ENCODE data around the gene CKLF. TPM values are rescaled to one million over a fixed set of nuclear protein-coding genes. Genes with fewer than 3 reads are reported as not detected.

Gene CKLF
- polyA plus RNA-seq, 3 donors: 285 to 430 (median 374) TPM

DNA sequence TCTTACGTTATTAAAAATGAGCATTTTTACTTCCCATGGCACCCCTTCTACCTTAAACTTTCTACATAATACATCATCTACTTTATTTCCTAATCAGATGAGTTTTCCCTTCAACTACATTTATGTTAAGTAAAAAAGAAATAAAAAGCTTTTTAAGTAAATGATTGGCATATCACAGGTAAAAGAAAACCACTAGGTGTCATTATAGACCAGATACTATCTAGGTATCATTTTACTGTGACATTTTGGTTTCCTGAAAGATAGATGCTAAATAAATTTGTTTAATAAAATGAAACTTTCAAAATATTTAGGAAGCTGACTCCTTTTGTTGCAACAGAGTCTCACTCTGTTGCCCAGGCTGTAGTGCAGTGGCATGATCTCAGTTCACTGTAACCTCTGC is 10.0 kb downstream of the CKLF start:
- H3K9ac ChIP-seq (ENCODE audit: insufficient read depth, low read length, poor library complexity, severe bottlenecking): no peak overlapping the region
- H3K27ac ChIP-seq (ENCODE audit: low read depth in 1 of 2, low read length in 2 of 2): peak overlapping the region in 1 of 2 donors; percentile 46
- DNase-seq: no peak
- no peak overlapping the region for H3K4me3 ChIP-seq (replicated peaks in 1 of 3; ENCODE audit: low read depth in 2 of 3, low read length in 3 of 3)
- no peak overlapping the region for H3K4me3 Mint-ChIP-seq
- peaks cover 34% of the 10 kb centered on the region for H3K4me1 Mint-ChIP-seq
- peak overlapping the region in 4 of 7 donors; percentile 41 to 84 (median 63) for H3K27ac Mint-ChIP-seq
- H4K20me1 ChIP-seq (ENCODE audit: insufficient read depth, low read length): peaks cover 98% of the 10 kb centered on the region
- peaks cover 78 to 100% of the 10 kb centered on the region in 2 donors for H3K36me3 ChIP-seq (replicated peaks in 1 of 2; ENCODE audit: control insufficient read depth in 1 of 2, insufficient read depth in 2 of 2, low read length in 2 of 2)
- intact Hi-C loops (cut with micrococcal nuclease): no loop called here
- peaks cover 83 to 92% of the 10 kb centered on the region in 2 donors for H3K36me3 Mint-ChIP-seq
- peaks cover 0 to 4% (median 0%) of the 10 kb centered on the region in 7 donors for H3K9me3 Mint-ChIP-seq
- TF ChIP-seq, protein P1, sequence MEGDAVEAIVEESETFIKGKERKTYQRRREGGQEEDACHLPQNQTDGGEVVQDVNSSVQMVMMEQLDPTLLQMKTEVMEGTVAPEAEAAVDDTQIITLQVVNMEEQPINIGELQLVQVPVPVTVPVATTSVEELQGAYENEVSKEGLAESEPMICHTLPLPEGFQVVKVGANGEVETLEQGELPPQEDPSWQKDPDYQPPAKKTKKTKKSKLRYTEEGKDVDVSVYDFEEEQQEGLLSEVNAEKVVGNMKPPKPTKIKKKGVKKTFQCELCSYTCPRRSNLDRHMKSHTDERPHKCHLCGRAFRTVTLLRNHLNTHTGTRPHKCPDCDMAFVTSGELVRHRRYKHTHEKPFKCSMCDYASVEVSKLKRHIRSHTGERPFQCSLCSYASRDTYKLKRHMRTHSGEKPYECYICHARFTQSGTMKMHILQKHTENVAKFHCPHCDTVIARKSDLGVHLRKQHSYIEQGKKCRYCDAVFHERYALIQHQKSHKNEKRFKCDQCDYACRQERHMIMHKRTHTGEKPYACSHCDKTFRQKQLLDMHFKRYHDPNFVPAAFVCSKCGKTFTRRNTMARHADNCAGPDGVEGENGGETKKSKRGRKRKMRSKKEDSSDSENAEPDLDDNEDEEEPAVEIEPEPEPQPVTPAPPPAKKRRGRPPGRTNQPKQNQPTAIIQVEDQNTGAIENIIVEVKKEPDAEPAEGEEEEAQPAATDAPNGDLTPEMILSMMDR (IDR thresholded peaks at IDR 0.05): no peak
- H3K27me3 Mint-ChIP-seq (ENCODE audit: low read depth in 3 of 3): no peaks in the 10 kb centered on the region
- H3K9me3 ChIP-seq (replicated peaks in 1 of 2; ENCODE audit: control insufficient read depth in 1 of 2, insufficient read depth in 1 of 2, low read length in 2 of 2): no peaks in the 10 kb centered on the region
- peaks cover 88% of the 10 kb centered on the region for H3K79me2 ChIP-seq (ENCODE audit: insufficient read depth, low read length)
- no peak overlapping the region for H3K4me2 ChIP-seq (replicated peaks; ENCODE audit: extremely low read depth, low read length, poor library complexity, severe bottlenecking)
- peaks cover 0 to 23% of the 10 kb centered on the region in 2 donors for H3K4me1 ChIP-seq (ENCODE audit: control insufficient read depth in 1 of 2, insufficient read depth in 2 of 2, low read length in 2 of 2)
- WGBS (ENCODE audit: insufficient coverage): no CpG with 5 or more reads among the region's 1 CpG
- H3K27me3 ChIP-seq (ENCODE audit: control insufficient read depth in 2 of 2, insufficient read depth in 2 of 2, low read length in 2 of 2): no peaks in the 10 kb centered on the region
- H2AFZ ChIP-seq (ENCODE audit: insufficient read depth, low read depth, low read length, poor library complexity, severe bottlenecking): no peak overlapping the region

DNA sequence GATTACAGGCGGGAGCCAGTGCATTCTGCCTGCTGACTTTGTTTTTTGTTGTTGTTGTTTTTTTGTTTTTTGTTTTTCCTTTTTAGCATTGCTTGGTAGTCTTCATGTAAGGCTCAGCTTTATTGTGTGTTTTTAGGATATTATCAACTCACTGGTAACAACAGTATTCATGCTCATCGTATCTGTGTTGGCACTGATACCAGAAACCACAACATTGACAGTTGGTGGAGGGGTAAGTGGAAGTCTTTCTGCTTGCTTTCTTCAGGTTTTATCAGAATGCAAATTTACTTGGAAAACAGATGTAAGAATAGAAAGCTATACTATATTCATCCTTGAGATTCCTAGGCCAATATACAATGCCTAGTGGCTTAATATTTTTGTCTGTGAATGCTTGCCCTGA is 10.6 kb downstream of the CKLF start:
- Histone ChIP-seq H3K79me2 (ENCODE audit: insufficient read depth, low read length) (peaks cover 82% of the 10 kb centered on the region), H3K27ac (ENCODE audit: low read depth in 1 of 2, low read length in 2 of 2) (peak overlapping the region in 1 of 2 donors; percentile 46), H3K4me1 (ENCODE audit: control insufficient read depth in 1 of 2, insufficient read depth in 2 of 2, low read length in 2 of 2) (peaks cover 0 to 17% of the 10 kb centered on the region in 2 donors), H4K20me1 (ENCODE audit: insufficient read depth, low read length) (peaks cover 93% of the 10 kb centered on the region), H3K36me3 (replicated peaks in 1 of 2; ENCODE audit: control insufficient read depth in 1 of 2, insufficient read depth in 2 of 2, low read length in 2 of 2) (peaks cover 74 to 100% of the 10 kb centered on the region in 2 donors), H3K4me3 (replicated peaks in 1 of 3; ENCODE audit: low read depth in 2 of 3, low read length in 3 of 3) (no peak overlapping the region), H3K27me3 (ENCODE audit: control insufficient read depth in 2 of 2, insufficient read depth in 2 of 2, low read length in 2 of 2) (no peaks in the 10 kb centered on the region), H3K9ac (ENCODE audit: insufficient read depth, low read length, poor library complexity, severe bottlenecking) (no peak overlapping the region), H3K4me2 (replicated peaks; ENCODE audit: extremely low read depth, low read length, poor library complexity, severe bottlenecking) (no peak overlapping the region), H3K9me3 (replicated peaks in 1 of 2; ENCODE audit: control insufficient read depth in 1 of 2, insufficient read depth in 1 of 2, low read length in 2 of 2) (no peaks in the 10 kb centered on the region), H2AFZ (ENCODE audit: insufficient read depth, low read depth, low read length, poor library complexity, severe bottlenecking) (no peak overlapping the region)
- DNase-seq: no peak
- Mint-ChIP-seq H3K4me1 (peaks cover 31% of the 10 kb centered on the region), H3K4me3 (no peak overlapping the region), H3K27me3 (ENCODE audit: low read depth in 3 of 3) (no peaks in the 10 kb centered on the region), H3K9me3 (peaks cover 0 to 4% (median 0%) of the 10 kb centered on the region in 7 donors), H3K27ac (peak overlapping the region in 4 of 7 donors; percentile 41 to 84 (median 63)), H3K36me3 (peaks cover 86 to 92% of the 10 kb centered on the region in 2 donors)
- TF ChIP-seq, protein P1 (IDR thresholded peaks at IDR 0.05): no peak
- no CpG with 5 or more reads among the region's 2 CpGs for WGBS (ENCODE audit: insufficient coverage)
- intact Hi-C loops (cut with micrococcal nuclease): no loop called here

Data from CD14-positive monocyte (primary cell).